Ascending aorta (tissue), 2 donors: Measurements from ENCODE around the gene DCAF11. TPM values are rescaled to one million over a fixed set of nuclear protein-coding genes. Genes with fewer than 3 reads are reported as not detected.

ENCODE experiments used
- DNase-seq, 2 donors: peaks; one replicate each; pipeline ENCODE4 v3.0.0-alpha.2; 2019; ENCODE audit warnings: low spot score in 2 of 2
- H3K27ac ChIP-seq, 2 donors: fragments of 200-600 bp; sonication (generic); one replicate each; pipeline ENCODE4 v1.5.1; 2016 to 2017; ENCODE audit warnings: mild to moderate bottlenecking in 1 of 2
- H3K27me3 ChIP-seq: fragments of 200-600 bp; sonication (generic); one replicate; pipeline ENCODE4 v1.5.1; 2017
- H3K36me3 ChIP-seq, 2 donors: fragments of 200-600 bp; sonication (generic); one replicate each; pipeline ENCODE4 v1.5.1; 2016
- H3K4me1 ChIP-seq, 2 donors: fragments of 200-600 bp; sonication (generic); one replicate each; pipeline ENCODE4 v1.5.1; 2016 to 2017; ENCODE audit warnings: mild to moderate bottlenecking in 1 of 2
- H3K4me3 ChIP-seq, 2 donors: fragments of 200-600 bp; sonication (generic); one replicate each; pipeline ENCODE4 v1.5.1; 2016 to 2017; ENCODE audit warnings: mild to moderate bottlenecking in 1 of 2
- H3K9me3 ChIP-seq, 2 donors: fragments of 200-600 bp; sonication (generic); one replicate each; pipeline ENCODE4 v1.5.1; 2016
- intact Hi-C: fragments of 100-400 bp; cut with DNase I; formaldehyde crosslinking; loops from one replicate; pipeline ENCODE4 v1.15.1; 2023
- total RNA-seq: library from RNA; depleted of rRNA; stranded (reverse); fragments of >200 nt; gene quantifications from one replicate; pipeline ENCODE4 v1.1.0, GENCODE V29; 2016
- TF ChIP-seq, protein P1 (sequence below), 3 experiments: fragments of 200-600 bp in 2 of 3; fragments of 450-650 bp in 1 of 3; sonication (generic) in 2 of 3; IDR thresholded peaks; one replicate each; pipeline ENCODE4 v1.5.1; 2016 to 2019; ENCODE audit warnings: antibody characterized with exemption in 3 of 3, mild to moderate bottlenecking in 1 of 3, moderate library complexity in 1 of 3

Gene DCAF11
- total RNA-seq, 1 donor from 2014 or later, result 52.3 TPM

- H3K4me3 ChIP-seq, result peak overlapping the region; percentile 78 to 79
- H3K27me3 ChIP-seq, result no peaks in the 10 kb centered on the region
- DNase-seq, result peak; percentile 69 to 96
- H3K9me3 ChIP-seq, result no peaks in the 10 kb centered on the region
- H3K27ac ChIP-seq, result peak overlapping the region; percentile 98 to 100
- intact Hi-C loops, result loop anchor here (1.0 to 10.0 kb wide), 8 partner anchors 20 to 793 kb away; partner anchors contain the start of genes IPO4, IRF9, NFATC4 and PABPN1
- TF ChIP-seq, protein P1, sequence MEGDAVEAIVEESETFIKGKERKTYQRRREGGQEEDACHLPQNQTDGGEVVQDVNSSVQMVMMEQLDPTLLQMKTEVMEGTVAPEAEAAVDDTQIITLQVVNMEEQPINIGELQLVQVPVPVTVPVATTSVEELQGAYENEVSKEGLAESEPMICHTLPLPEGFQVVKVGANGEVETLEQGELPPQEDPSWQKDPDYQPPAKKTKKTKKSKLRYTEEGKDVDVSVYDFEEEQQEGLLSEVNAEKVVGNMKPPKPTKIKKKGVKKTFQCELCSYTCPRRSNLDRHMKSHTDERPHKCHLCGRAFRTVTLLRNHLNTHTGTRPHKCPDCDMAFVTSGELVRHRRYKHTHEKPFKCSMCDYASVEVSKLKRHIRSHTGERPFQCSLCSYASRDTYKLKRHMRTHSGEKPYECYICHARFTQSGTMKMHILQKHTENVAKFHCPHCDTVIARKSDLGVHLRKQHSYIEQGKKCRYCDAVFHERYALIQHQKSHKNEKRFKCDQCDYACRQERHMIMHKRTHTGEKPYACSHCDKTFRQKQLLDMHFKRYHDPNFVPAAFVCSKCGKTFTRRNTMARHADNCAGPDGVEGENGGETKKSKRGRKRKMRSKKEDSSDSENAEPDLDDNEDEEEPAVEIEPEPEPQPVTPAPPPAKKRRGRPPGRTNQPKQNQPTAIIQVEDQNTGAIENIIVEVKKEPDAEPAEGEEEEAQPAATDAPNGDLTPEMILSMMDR (IDR thresholded peaks at IDR 0.05), result no peak
- peaks cover 19 to 21% of the 10 kb centered on the region in 2 donors for H3K36me3 ChIP-seq
- peaks cover 9 to 18% of the 10 kb centered on the region in 2 donors for H3K4me1 ChIP-seq
Measured at GRCh38 chr14:24113801-24114531, 611 bp upstream of the DCAF11 start.

DNA sequence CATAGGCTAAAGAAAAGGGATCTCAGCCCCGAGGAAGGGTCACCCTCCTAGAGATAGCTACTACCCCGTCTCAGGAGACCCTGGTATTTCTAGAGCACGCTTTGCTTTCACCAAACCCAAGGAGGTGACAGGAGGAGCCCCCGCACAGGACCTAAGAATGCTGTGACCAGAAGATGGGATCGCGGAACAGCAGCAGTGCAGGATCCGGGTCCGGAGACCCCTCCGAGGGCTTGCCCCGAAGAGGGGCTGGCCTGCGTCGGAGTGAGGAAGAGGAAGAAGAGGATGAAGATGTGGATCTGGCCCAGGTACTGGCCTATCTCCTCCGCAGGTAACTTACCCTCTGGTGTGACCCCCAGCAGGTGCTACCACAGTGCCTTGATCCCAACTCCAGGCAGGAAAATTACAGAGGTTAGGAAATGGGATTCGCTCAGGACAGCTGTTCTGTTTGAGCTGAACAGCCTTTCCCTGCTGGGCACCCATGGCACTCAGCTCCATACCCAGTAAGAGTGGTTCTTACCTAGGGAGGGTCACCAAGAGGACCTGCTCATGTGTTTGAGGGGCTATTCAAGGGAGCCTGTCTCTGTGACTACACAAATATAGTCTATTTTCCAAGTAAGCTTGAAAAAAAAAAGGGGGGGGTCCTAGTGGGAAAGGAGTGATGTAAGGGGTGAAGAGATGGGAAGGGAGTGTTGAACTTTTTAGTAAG lies 998 bp downstream of the DCAF11 start:
- Histone ChIP-seq H3K4me3 (peak overlapping the region; percentile 78 to 79), H3K27ac (peak overlapping the region; percentile 98 to 100), H3K4me1 (peaks cover 9 to 16% of the 10 kb centered on the region in 2 donors), H3K27me3 (no peaks in the 10 kb centered on the region), H3K36me3 (peaks cover 35 to 36% of the 10 kb centered on the region in 2 donors), H3K9me3 (no peaks in the 10 kb centered on the region)
- no peak for DNase-seq
- intact Hi-C loops, result loop anchor here (1.0 to 10.0 kb wide), 8 partner anchors 21 to 641 kb away; partner anchors contain the start of genes EMC9, IPO4, NFATC4 and PSME1
- TF ChIP-seq, protein P1 (IDR thresholded peaks at IDR 0.05), result no peak

- TF ChIP-seq, protein P1 (IDR thresholded peaks at IDR 0.05), result no peak
- Histone ChIP-seq H3K27me3 (no peaks in the 10 kb centered on the region), H3K4me3 (peak overlapping the region; percentile 78 to 79), H3K4me1 (peaks cover 9 to 16% of the 10 kb centered on the region in 2 donors), H3K27ac (no peak overlapping the region), H3K9me3 (no peaks in the 10 kb centered on the region), H3K36me3 (peaks cover 42 to 43% of the 10 kb centered on the region in 2 donors)
- DNase-seq, result no peak
- intact Hi-C loops, result loop anchor here (10.0 kb wide), 2 partner anchors 249 to 641 kb away; partner anchors contain the start of gene NFATC4
Measured at GRCh38 chr14:24116128-24116814, 1.7 kb downstream of the DCAF11 start.

GRCh38 chr14:24117179-24117578 lies 2.6 kb downstream of the DCAF11 start:
- peaks cover 9 to 16% of the 10 kb centered on the region in 2 donors for H3K4me1 ChIP-seq
- no peak for DNase-seq
- H3K27ac ChIP-seq, result no peak overlapping the region
- intact Hi-C loops, result loop anchor here (10.0 kb wide), 2 partner anchors 248 to 642 kb away; partner anchors contain the start of gene NFATC4
- TF ChIP-seq, protein P1 (IDR thresholded peaks at IDR 0.05), result no peak
- H3K36me3 ChIP-seq, result peaks cover 51 to 52% of the 10 kb centered on the region in 2 donors
- no peak overlapping the region for H3K4me3 ChIP-seq
- no peaks in the 10 kb centered on the region for H3K9me3 ChIP-seq
- no peaks in the 10 kb centered on the region for H3K27me3 ChIP-seq

- TF ChIP-seq, protein P1 (IDR thresholded peaks at IDR 0.05), result no peak
- Histone ChIP-seq H3K9me3 (no peaks in the 10 kb centered on the region), H3K4me1 (peaks cover 9 to 14% of the 10 kb centered on the region in 2 donors), H3K36me3 (peaks cover 70 to 75% of the 10 kb centered on the region in 2 donors), H3K4me3 (no peak overlapping the region), H3K27me3 (no peaks in the 10 kb centered on the region), H3K27ac (no peak overlapping the region)
- DNase-seq, result no peak
- intact Hi-C loops, result loop anchor here (10.0 kb wide), 2 partner anchors 245 to 645 kb away; partner anchors contain the start of gene NFATC4
Measured at GRCh38 chr14:24119691-24120090, 5.1 kb downstream of the DCAF11 start.
